OCI-LY7 (cell line): ENCODE results near the gene XPR1. TPM values are rescaled to one million over a fixed set of nuclear protein-coding genes. Genes with fewer than 3 reads are reported as not detected.
"Not testable (repeated sequence)": the region's sequence is repeated elsewhere in the genome, so short reads cannot be mapped to it uniquely, and the experiment has no call there.

Source experiments
- BruUV-seq: library from RNA; stranded (reverse); fragments of 400-500 nt; replicated peaks from 2 replicates; lab custom pipeline; 2021; lab: Mats Ljungman, UMichigan
- CTCF ChIA-PET: fragments of 300-600 bp; sonication (Branson Sonifier 250); formaldehyde crosslinking; loops from one replicate; lab custom pipeline; 2022; ENCODE audit warnings: antibody characterized with exemption; ENCODE audit not compliant: unreplicated experiment; lab: Charles Lee
- POLR2A ChIA-PET: fragments of 300-600 bp; sonication (Branson Sonifier 250); formaldehyde crosslinking; loops from one replicate; lab custom pipeline; 2022; ENCODE audit warnings: antibody characterized with exemption; lab: Charles Lee
- DNase-seq: peaks from one replicate; pipeline ENCODE4 v3.0.0-alpha.2; 2015; ENCODE audit warnings: low spot score
- H2AFZ ChIP-seq: fragments of 200-600 bp; sonication (generic), shearing (Covaris generic); 2 replicates; pipeline ENCODE4 v1.6.1; 2014; ENCODE audit warnings: mild to moderate bottlenecking, antibody characterized with exemption, low read length, moderate library complexity
- H3K27ac ChIP-seq: fragments of 200-600 bp; sonication (generic); 2 replicates; pipeline ENCODE4 v1.5.1; 2014; ENCODE audit warnings: mixed run types, low read depth, mild to moderate bottlenecking, moderate library complexity, low read length, inconsistent platforms; ENCODE audit not compliant: poor library complexity, severe bottlenecking
- H3K36me3 ChIP-seq: fragments of 200-600 bp; sonication (generic); 2 replicates; pipeline ENCODE4 v1.6.1; 2014; ENCODE audit warnings: mild to moderate bottlenecking, antibody characterized with exemption, low read length, moderate library complexity, mixed read lengths; ENCODE audit not compliant: insufficient read depth
- H3K4me1 ChIP-seq: fragments of 200-600 bp; sonication (generic); 2 replicates; pipeline ENCODE4 v1.5.1; 2014; ENCODE audit warnings: mild to moderate bottlenecking, low read length; ENCODE audit not compliant: insufficient read depth, poor library complexity, severe bottlenecking
- H3K4me2 ChIP-seq: fragments of 200-600 bp; sonication (generic); 2 replicates; pipeline ENCODE4 v1.6.1; 2014; ENCODE audit warnings: mild to moderate bottlenecking, low read length
- H3K4me3 ChIP-seq: fragments of 200-600 bp; sonication (generic); 2 replicates; pipeline ENCODE4 v1.5.1; 2014; ENCODE audit warnings: mild to moderate bottlenecking, low read depth, low read length; ENCODE audit not compliant: poor library complexity, severe bottlenecking
- H3K79me2 ChIP-seq: fragments of 200-600 bp; sonication (generic); 2 replicates; pipeline ENCODE4 v1.6.1; 2016; ENCODE audit warnings: low read depth, mild to moderate bottlenecking, low read length, moderate library complexity, mixed read lengths; ENCODE audit not compliant: insufficient read depth
- H3K9me2 ChIP-seq: fragments of 200-600 bp; sonication (generic); 2 replicates; pipeline ENCODE4 v1.6.1; 2016; ENCODE audit warnings: mild to moderate bottlenecking, low read length, mixed read lengths; ENCODE audit not compliant: insufficient read depth
- H3K9me3 ChIP-seq: fragments of 200-600 bp; sonication (generic); 2 replicates; pipeline ENCODE4 v1.6.1; 2014; ENCODE audit warnings: mild to moderate bottlenecking, mixed run types, low read length, mixed read lengths
- H4K20me1 ChIP-seq: fragments of 200-600 bp; sonication (generic); 2 replicates; pipeline ENCODE4 v1.6.1; 2014; ENCODE audit warnings: mild to moderate bottlenecking, antibody characterized with exemption, low read length, moderate library complexity, mixed read lengths; ENCODE audit not compliant: insufficient read depth
- EZH2phosphoT487 ChIP-seq: fragments of 200-600 bp; sonication (generic); IDR thresholded peaks from 2 replicates; pipeline ENCODE4 v1.6.1; 2018; ENCODE audit warnings: low read depth, borderline replicate concordance, mild to moderate bottlenecking, mixed run types, antibody characterized with exemption, low read length, moderate library complexity, mixed read lengths
- intact Hi-C: fragments of 100-400 bp; cut with micrococcal nuclease; formaldehyde crosslinking; loops from one replicate; pipeline ENCODE4 v1.10.0; 2022; ENCODE audit not compliant: unreplicated experiment
- total RNA-seq, 2 experiments: library from RNA; depleted of rRNA in 1 of 2; stranded (reverse); fragments of >200 nt in 1 of 2; shearing (Covaris generic) in 1 of 2; gene quantifications; 2 replicates each; pipeline ENCODE4 v1.2.3, GENCODE V29; 2014 to 2022
- TF ChIP-seq, protein P1 (sequence below): fragments of 200-600 bp; sonication (generic); conservative IDR thresholded peaks from 2 replicates; pipeline ENCODE4 v1.5.1; 2014; ENCODE audit warnings: mild to moderate bottlenecking, antibody characterized with exemption, low read length, moderate library complexity, mixed read lengths

The XPR1 gene
- total RNA-seq, 2 experiments from 2014 or later, result 8.6 to 17.2 TPM

GRCh38 chr1:180786624-180787023 is 154.8 kb downstream of the XPR1 start:
- Histone ChIP-seq H3K4me3 (no peak overlapping the region), H3K9me2 (no peaks in the 10 kb centered on the region), H4K20me1 (no peaks in the 10 kb centered on the region), H3K4me2 (no peak overlapping the region), H3K9me3 (no peaks in the 10 kb centered on the region), H3K27ac (no peak overlapping the region), H3K4me1 (peaks cover under 1% of the 10 kb centered on the region), H3K79me2 (no peaks in the 10 kb centered on the region), H3K36me3 (no peaks in the 10 kb centered on the region), H2AFZ (no peak overlapping the region)
- intact Hi-C loops, result no loop called here
- no TSS peak for BruUV-seq
- ChIA-PET POLR2A (interaction anchor here (0.6 to 1.1 kb wide), 3 partner anchors 9 to 304 kb away, joined by 3 to 5 read pairs (median 3); no protein-coding TSS in a partner anchor), CTCF (no interaction called here)
- TF ChIP-seq, protein P1, sequence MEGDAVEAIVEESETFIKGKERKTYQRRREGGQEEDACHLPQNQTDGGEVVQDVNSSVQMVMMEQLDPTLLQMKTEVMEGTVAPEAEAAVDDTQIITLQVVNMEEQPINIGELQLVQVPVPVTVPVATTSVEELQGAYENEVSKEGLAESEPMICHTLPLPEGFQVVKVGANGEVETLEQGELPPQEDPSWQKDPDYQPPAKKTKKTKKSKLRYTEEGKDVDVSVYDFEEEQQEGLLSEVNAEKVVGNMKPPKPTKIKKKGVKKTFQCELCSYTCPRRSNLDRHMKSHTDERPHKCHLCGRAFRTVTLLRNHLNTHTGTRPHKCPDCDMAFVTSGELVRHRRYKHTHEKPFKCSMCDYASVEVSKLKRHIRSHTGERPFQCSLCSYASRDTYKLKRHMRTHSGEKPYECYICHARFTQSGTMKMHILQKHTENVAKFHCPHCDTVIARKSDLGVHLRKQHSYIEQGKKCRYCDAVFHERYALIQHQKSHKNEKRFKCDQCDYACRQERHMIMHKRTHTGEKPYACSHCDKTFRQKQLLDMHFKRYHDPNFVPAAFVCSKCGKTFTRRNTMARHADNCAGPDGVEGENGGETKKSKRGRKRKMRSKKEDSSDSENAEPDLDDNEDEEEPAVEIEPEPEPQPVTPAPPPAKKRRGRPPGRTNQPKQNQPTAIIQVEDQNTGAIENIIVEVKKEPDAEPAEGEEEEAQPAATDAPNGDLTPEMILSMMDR, result no peak
- no peak for TF ChIP-seq EZH2phosphoT487
- no peak for DNase-seq

GRCh38 chr1:180787628-180788307 is 155.9 kb downstream of the XPR1 start:
- H3K79me2 ChIP-seq, result no peaks in the 10 kb centered on the region
- ChIA-PET POLR2A (interaction anchor here (0.7 kb wide), 1 partner anchor 266 kb away, joined by 3 read pairs; no protein-coding TSS in a partner anchor), CTCF (no interaction called here)
- TF ChIP-seq EZH2phosphoT487, result no peak
- TF ChIP-seq, protein P1, result no peak
- H3K36me3 ChIP-seq, result no peaks in the 10 kb centered on the region
- no peak overlapping the region for H3K27ac ChIP-seq
- H3K9me2 ChIP-seq, result no peaks in the 10 kb centered on the region
- no TSS peak for BruUV-seq
- H2AFZ ChIP-seq, result no peak overlapping the region
- no peaks in the 10 kb centered on the region for H4K20me1 ChIP-seq
- DNase-seq, result no peak
- intact Hi-C loops, result no loop called here
- H3K9me3 ChIP-seq, result no peaks in the 10 kb centered on the region
- peaks cover 7% of the 10 kb centered on the region for H3K4me1 ChIP-seq
- no peak overlapping the region for H3K4me3 ChIP-seq
- no peak overlapping the region for H3K4me2 ChIP-seq

GRCh38 chr1:180789460-180789859 is 157.6 kb downstream of the XPR1 start:
- H3K4me1 ChIP-seq, result peaks cover 7% of the 10 kb centered on the region
- H3K4me2 ChIP-seq, result no peak overlapping the region
- H2AFZ ChIP-seq, result no peak overlapping the region
- no TSS peak for BruUV-seq
- intact Hi-C loops, result no loop called here
- no peaks in the 10 kb centered on the region for H3K36me3 ChIP-seq
- H3K9me3 ChIP-seq, result no peaks in the 10 kb centered on the region
- no peak for DNase-seq
- H3K79me2 ChIP-seq, result no peaks in the 10 kb centered on the region
- no peak overlapping the region for H3K27ac ChIP-seq
- TF ChIP-seq EZH2phosphoT487, result no peak
- TF ChIP-seq, protein P1, result no peak
- ChIA-PET CTCF (no interaction called here), POLR2A (interaction anchor here (0.6 to 0.7 kb wide), 3 partner anchors 41 to 706 kb away, joined by 3 read pairs; no protein-coding TSS in a partner anchor)
- H3K4me3 ChIP-seq, result no peak overlapping the region
- H4K20me1 ChIP-seq, result no peaks in the 10 kb centered on the region
- no peaks in the 10 kb centered on the region for H3K9me2 ChIP-seq

DNA sequence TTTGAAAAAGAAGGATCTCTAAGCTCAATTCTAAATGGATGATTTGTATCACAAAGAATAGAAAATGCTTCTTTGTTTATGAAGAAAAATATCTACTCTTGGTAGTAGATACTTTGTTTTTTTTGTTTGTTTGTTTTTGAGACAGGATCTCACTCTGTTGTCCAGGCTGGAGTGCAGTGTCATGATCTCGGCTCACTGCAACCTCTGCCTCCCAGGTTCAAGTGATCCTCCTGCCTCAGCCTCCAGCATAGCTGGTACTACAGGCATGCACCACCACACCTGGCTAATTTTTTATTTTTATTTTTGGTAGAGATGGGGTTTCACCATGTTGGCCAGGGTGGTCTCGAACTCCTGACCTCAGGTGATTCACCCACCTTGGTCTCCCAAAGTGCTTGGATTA is 159.3 kb downstream of the XPR1 start:
- H3K36me3 ChIP-seq, H3K4me2 ChIP-seq, BruUV-seq, H3K79me2 ChIP-seq, intact Hi-C loops, CTCF ChIA-PET, H3K27ac ChIP-seq, H3K9me2 ChIP-seq, H3K4me1 ChIP-seq, H2AFZ ChIP-seq, H3K9me3 ChIP-seq, H4K20me1 ChIP-seq, DNase-seq, POLR2A ChIA-PET, H3K4me3 ChIP-seq: not testable (repeated sequence)
